Cerebellar cortex (tissue), 1 donor: ENCODE results near the gene BBS7.

ENCODE experiments used
- DNase-seq: peaks from one replicate; pipeline ENCODE4 v3.0.0-alpha.2; 2015; ENCODE audit warnings: low spot score

The BBS7 gene

GRCh38 chr4:121827853-121828252 is 42.4 kb downstream of the BBS7 start:
- no peak for DNase-seq

- DNase-seq, result peak; percentile 29
These were observed 45.3 kb downstream of the BBS7 start for GRCh38 chr4:121824950-121825349.

GRCh38 chr4:121824171-121824527 is 46.1 kb downstream of the BBS7 start:
- DNase-seq, result no peak

GRCh38 chr4:121823505-121824170 is 46.6 kb downstream of the BBS7 start, which contains the start of gene CCNA2:
TSS of gene CCNA2 (minus strand) at chr4:121823883. CDS start at chr4:121823628, 255 bp downstream.
- peak; percentile 99 for DNase-seq

- DNase-seq, result peak; percentile 27
These were observed 47.3 kb downstream of the BBS7 start for GRCh38 chr4:121822796-121823504.

GRCh38 chr4:121822047-121822446 is 48.2 kb downstream of the BBS7 start:
- no peak for DNase-seq

- no peak for DNase-seq
These were observed 50.9 kb downstream of the BBS7 start for GRCh38 chr4:121819216-121819965.

- no peak for DNase-seq
These were observed 52.1 kb downstream of the BBS7 start for GRCh38 chr4:121818215-121818614.

GRCh38 chr4:121817701-121818100 is 52.6 kb downstream of the BBS7 start:
- DNase-seq, result no peak

GRCh38 chr4:121817006-121817405 is 53.3 kb downstream of the BBS7 start:
- DNase-seq, result no peak

- DNase-seq, result no peak
These were observed 55.5 kb downstream of the BBS7 start for GRCh38 chr4:121814756-121815155.

- no peak for DNase-seq
These were observed 59.2 kb downstream of the BBS7 start for GRCh38 chr4:121811122-121811521.

GRCh38 chr4:121806411-121806810 is 63.9 kb downstream of the BBS7 start:
- no peak for DNase-seq

- no peak for DNase-seq
These were observed 68.6 kb downstream of the BBS7 start for GRCh38 chr4:121801715-121802075.

GRCh38 chr4:121800961-121801714 is 69.1 kb downstream of the BBS7 start, which contains the start of gene EXOSC9:
TSS of gene EXOSC9 (plus strand) at chr4:121801323. CDS start at chr4:121801425, 102 bp downstream.
- DNase-seq, result peak; percentile 90

GRCh38 chr4:121800638-121800960 is 69.7 kb downstream of the BBS7 start:
- no peak for DNase-seq

GRCh38 chr4:121799867-121800501 is 70.3 kb downstream of the BBS7 start:
- no peak for DNase-seq

GRCh38 chr4:121799208-121799823 is 71.0 kb downstream of the BBS7 start:
- DNase-seq, result no peak

- no peak for DNase-seq
These were observed 74.0 kb downstream of the BBS7 start for GRCh38 chr4:121796283-121796682.

GRCh38 chr4:121794505-121795188 is 75.6 kb downstream of the BBS7 start:
- DNase-seq, result no peak

- DNase-seq, result no peak
These were observed 77.3 kb downstream of the BBS7 start for GRCh38 chr4:121792966-121793365.
